Testis (tissue), 3 donors: ENCODE measurements around the gene HIF1A. TPM values are rescaled to one million over a fixed set of nuclear protein-coding genes. Genes with fewer than 3 reads are reported as not detected.
A peak's percentile ranks its signal among the peaks of the same experiment; 100 is the strongest.

ENCODE experiments used
- DNase-seq: peaks from one replicate; pipeline ENCODE4 v3.0.0-alpha.2; 2019
- H3K27ac ChIP-seq, 2 donors: fragments of 200-600 bp; sonication (generic); one replicate each; pipeline ENCODE4 v1.5.1; 2019
- H3K27me3 ChIP-seq: fragments of 200-600 bp; sonication (generic); one replicate; pipeline ENCODE4 v1.5.1; 2019
- H3K36me3 ChIP-seq: fragments of 200-600 bp; sonication (generic); one replicate; pipeline ENCODE4 v1.5.1; 2017; ENCODE audit warnings: low read depth; ENCODE audit errors: missing control alignments
- H3K4me1 ChIP-seq: fragments of 200-600 bp; sonication (generic); one replicate; pipeline ENCODE4 v1.5.1; 2019
- H3K4me3 ChIP-seq, 2 donors: fragments of 200-600 bp; sonication (generic); one replicate each; pipeline ENCODE4 v1.5.1; 2017 to 2019
- H3K9me3 ChIP-seq: fragments of 200-600 bp; sonication (generic); one replicate; pipeline ENCODE4 v1.5.1; 2017
- POLR2A ChIP-seq: fragments of 450-650 bp; IDR thresholded peaks from one replicate; pipeline ENCODE4 v1.6.1; 2017; ENCODE audit warnings: antibody characterized with exemption, mild to moderate bottlenecking, moderate library complexity
- WGBS, 2 donors: methylation state at CpG; one replicate each; pipeline ENCODE4 v1.1.5; 2018; 5-methylcytosine and 5-hydroxymethylcytosine counted together
- intact Hi-C: fragments of 100-400 bp; cut with DNase I; formaldehyde crosslinking; loops from one replicate; pipeline ENCODE4 v1.15.1; 2023; ENCODE audit warnings: low total_unique reads
- polyA plus RNA-seq: library from polyadenylated mRNA; stranded (reverse); fragments of 350-450 nt; fragmentation: Illumina TruSeq; extraction: RNeasy Lipid Tissue Mini Kit (QIAGEN cat#74804); gene quantifications from one replicate; pipeline ENCODE4 v1.2.3, GENCODE V29; 2014; ENCODE audit warnings: low read depth, low replicate concordance; ENCODE audit not compliant: insufficient read depth
- total RNA-seq, 2 donors: library from RNA; depleted of rRNA; stranded (reverse); fragments of >200 nt; gene quantifications; one replicate each; pipeline ENCODE4 v1.2.3, GENCODE V29; 2016
- TF ChIP-seq, protein P1 (sequence below), 3 experiments: fragments of 450-650 bp in 2 of 3; fragments of 200-600 bp in 1 of 3; sonication (generic) in 1 of 3; IDR thresholded peaks; one replicate each; pipeline ENCODE4 v1.5.1; 2016 to 2019; ENCODE audit warnings: antibody characterized with exemption in 3 of 3, mild to moderate bottlenecking in 2 of 3, moderate library complexity in 1 of 3

The HIF1A gene
- total and polyA plus RNA-seq, 3 donors from 2014 or later, result 63.1 to 140 (median 105) TPM

DNA sequence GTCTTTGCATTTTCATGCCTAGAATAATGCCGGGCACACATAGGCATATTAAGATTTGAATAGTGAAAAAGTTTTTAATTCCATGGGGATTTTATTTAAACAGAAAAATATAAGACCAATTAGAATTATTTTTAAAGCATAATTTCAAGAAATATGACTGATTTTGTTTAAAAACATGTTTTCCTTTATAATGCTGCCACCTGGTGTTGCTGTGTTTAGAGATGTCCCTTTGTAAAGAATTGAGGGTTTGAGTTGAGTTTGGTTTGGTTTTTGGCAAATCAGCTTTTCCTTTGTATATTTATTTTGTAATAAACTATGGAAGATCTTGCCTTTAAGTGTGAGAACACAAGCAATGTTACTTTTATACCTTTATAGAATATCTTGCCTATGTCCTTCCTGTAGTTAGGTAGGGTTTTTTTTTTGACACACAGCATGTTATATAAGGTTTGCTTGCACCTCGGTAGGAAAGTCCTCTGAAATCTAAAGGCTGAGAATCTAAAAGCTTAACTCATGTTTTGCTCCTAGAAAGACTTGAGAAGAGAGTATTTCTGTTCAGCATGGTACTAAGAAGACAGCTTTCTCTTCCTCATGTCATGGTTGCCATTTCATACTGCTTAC lies 35.6 kb downstream of the HIF1A start:
- H3K36me3 ChIP-seq, result no peaks in the 10 kb centered on the region
- H3K27me3 ChIP-seq, result no peaks in the 10 kb centered on the region
- no peak overlapping the region for H3K27ac ChIP-seq
- no peaks in the 10 kb centered on the region for H3K9me3 ChIP-seq
- no peaks in the 10 kb centered on the region for H3K4me1 ChIP-seq
- no peak overlapping the region for H3K4me3 ChIP-seq
- WGBS, 2 donors, result 74 to 77% methylated on average over 2 of the region's 2 CpGs
- no peak for TF ChIP-seq POLR2A
- TF ChIP-seq, protein P1, sequence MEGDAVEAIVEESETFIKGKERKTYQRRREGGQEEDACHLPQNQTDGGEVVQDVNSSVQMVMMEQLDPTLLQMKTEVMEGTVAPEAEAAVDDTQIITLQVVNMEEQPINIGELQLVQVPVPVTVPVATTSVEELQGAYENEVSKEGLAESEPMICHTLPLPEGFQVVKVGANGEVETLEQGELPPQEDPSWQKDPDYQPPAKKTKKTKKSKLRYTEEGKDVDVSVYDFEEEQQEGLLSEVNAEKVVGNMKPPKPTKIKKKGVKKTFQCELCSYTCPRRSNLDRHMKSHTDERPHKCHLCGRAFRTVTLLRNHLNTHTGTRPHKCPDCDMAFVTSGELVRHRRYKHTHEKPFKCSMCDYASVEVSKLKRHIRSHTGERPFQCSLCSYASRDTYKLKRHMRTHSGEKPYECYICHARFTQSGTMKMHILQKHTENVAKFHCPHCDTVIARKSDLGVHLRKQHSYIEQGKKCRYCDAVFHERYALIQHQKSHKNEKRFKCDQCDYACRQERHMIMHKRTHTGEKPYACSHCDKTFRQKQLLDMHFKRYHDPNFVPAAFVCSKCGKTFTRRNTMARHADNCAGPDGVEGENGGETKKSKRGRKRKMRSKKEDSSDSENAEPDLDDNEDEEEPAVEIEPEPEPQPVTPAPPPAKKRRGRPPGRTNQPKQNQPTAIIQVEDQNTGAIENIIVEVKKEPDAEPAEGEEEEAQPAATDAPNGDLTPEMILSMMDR (IDR thresholded peaks at IDR 0.05), result peak in 2 of 3 experiments; percentile 25 to 43
- DNase-seq, result no peak
- intact Hi-C loops, result loop anchor here (10.0 kb wide), 1 partner anchor 256 kb away; no protein-coding TSS in a partner anchor

DNA sequence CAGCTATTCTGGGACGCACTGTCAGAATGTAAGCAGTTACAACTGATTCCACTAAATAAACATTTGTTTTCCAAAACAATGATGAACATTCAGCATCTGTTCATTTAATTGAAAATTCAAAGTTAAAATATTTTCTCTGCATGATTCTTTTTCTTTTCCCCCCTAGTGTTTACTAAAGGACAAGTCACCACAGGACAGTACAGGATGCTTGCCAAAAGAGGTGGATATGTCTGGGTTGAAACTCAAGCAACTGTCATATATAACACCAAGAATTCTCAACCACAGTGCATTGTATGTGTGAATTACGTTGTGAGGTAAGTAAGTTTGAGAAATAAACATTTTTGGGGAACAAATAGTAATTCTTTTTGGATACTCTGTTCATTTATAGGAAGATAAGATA lies 38.7 kb downstream of the HIF1A start:
- TF ChIP-seq POLR2A, result no peak
- TF ChIP-seq, protein P1 (IDR thresholded peaks at IDR 0.05), result peak in 1 of 3 experiments; percentile 17
- Histone ChIP-seq H3K9me3 (no peaks in the 10 kb centered on the region), H3K4me1 (no peaks in the 10 kb centered on the region), H3K4me3 (no peak overlapping the region), H3K36me3 (no peaks in the 10 kb centered on the region), H3K27me3 (no peaks in the 10 kb centered on the region), H3K27ac (no peak overlapping the region)
- WGBS, 2 donors, result 79 to 91% methylated on average over 2 of the region's 2 CpGs
- intact Hi-C loops, result loop anchor here (10.0 kb wide), 1 partner anchor 259 kb away; no protein-coding TSS in a partner anchor
- no peak for DNase-seq

DNA sequence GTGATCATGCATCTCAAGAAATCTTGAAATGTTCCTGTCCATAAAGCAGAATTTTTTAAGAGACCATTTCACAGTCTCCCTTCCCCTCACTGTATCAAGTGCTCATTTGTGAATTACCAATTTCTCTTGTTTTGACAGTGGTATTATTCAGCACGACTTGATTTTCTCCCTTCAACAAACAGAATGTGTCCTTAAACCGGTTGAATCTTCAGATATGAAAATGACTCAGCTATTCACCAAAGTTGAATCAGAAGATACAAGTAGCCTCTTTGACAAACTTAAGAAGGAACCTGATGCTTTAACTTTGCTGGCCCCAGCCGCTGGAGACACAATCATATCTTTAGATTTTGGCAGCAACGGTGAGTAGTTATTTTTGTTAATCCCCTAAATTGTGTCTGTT lies 41.4 kb downstream of the HIF1A start:
- Histone ChIP-seq H3K27me3 (no peaks in the 10 kb centered on the region), H3K27ac (no peak overlapping the region), H3K4me1 (no peaks in the 10 kb centered on the region), H3K4me3 (no peak overlapping the region), H3K36me3 (no peaks in the 10 kb centered on the region), H3K9me3 (no peaks in the 10 kb centered on the region)
- DNase-seq, result no peak
- 54 to 80% methylated on average over 4 of the region's 4 CpGs for WGBS, 2 donors
- TF ChIP-seq POLR2A, result no peak
- TF ChIP-seq, protein P1 (IDR thresholded peaks at IDR 0.05), result no peak
- intact Hi-C loops, result loop anchor here (10.0 kb wide), 1 partner anchor 262 kb away; no protein-coding TSS in a partner anchor

DNA sequence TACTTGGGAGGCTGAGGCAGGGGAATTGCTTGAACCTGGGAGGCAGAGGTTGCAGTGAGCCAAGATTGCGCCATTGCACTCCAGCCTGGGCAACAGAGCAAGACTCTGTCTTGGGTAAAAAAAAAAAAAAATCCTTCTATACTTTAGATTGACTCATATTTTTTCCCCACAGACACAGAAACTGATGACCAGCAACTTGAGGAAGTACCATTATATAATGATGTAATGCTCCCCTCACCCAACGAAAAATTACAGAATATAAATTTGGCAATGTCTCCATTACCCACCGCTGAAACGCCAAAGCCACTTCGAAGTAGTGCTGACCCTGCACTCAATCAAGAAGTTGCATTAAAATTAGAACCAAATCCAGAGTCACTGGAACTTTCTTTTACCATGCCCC lies 42.6 kb downstream of the HIF1A start:
- no peaks in the 10 kb centered on the region for H3K4me1 ChIP-seq
- no peaks in the 10 kb centered on the region for H3K27me3 ChIP-seq
- H3K9me3 ChIP-seq, result no peaks in the 10 kb centered on the region
- H3K36me3 ChIP-seq, result no peaks in the 10 kb centered on the region
- 93% methylated on average over 5 of the region's 5 CpGs for WGBS, 2 donors
- TF ChIP-seq, protein P1 (IDR thresholded peaks at IDR 0.05), result no peak
- TF ChIP-seq POLR2A, result no peak
- no peak for DNase-seq
- no peak overlapping the region for H3K4me3 ChIP-seq
- intact Hi-C loops, result loop anchor here (10.0 kb wide), 1 partner anchor 263 kb away; no protein-coding TSS in a partner anchor
- no peak overlapping the region for H3K27ac ChIP-seq

DNA sequence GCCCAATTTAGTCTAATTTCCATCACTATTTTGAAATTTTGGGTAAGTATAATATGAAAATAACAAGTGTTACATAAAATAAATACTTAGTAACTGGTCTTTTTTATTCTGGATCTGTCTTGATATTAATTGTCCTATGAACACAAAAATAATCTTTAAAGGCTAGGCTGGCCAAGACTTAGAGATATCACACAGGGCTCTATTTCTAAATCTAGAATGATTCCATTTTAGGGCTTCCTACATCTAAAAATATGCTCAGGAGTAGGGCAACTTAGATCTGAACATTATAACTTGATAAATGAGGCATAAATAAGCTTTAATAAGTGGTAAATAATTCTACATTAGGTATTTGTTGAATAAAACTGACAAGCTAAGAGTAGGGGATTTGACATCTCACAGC lies 43.8 kb downstream of the HIF1A start:
- TF ChIP-seq, protein P1 (IDR thresholded peaks at IDR 0.05), result no peak
- no peak for TF ChIP-seq POLR2A
- no peak for DNase-seq
- Histone ChIP-seq H3K9me3 (no peaks in the 10 kb centered on the region), H3K4me3 (no peak overlapping the region), H3K27ac (no peak overlapping the region), H3K27me3 (no peaks in the 10 kb centered on the region), H3K4me1 (no peaks in the 10 kb centered on the region), H3K36me3 (no peaks in the 10 kb centered on the region)
- intact Hi-C loops, result loop anchor here (10.0 kb wide), 1 partner anchor 264 kb away; no protein-coding TSS in a partner anchor
